ENCODE measurements around the gene CNR2.

- no peak for TF ChIP-seq CTCF (conservative IDR thresholded peaks at IDR 0.05)
- TF ChIP-seq ZFX (IDR thresholded peaks at IDR 0.05), result no peak
Measured at GRCh38 chr1:23909412-23909811, 3.8 kb downstream of the CNR2 start.

Measured in C4-2B (cell line).